Cortex of kidney (tissue), 1 donor: ENCODE data around the gene SCYGR1.
"Not testable (repeated sequence)": the region's sequence is repeated elsewhere in the genome, so short reads cannot be mapped to it uniquely, and the experiment has no call there.

Source experiments
- DNase-seq: peaks from one replicate; lab custom pipeline; 2025; lab: John Stamatoyannopoulos, UW

The SCYGR1 gene

DNA sequence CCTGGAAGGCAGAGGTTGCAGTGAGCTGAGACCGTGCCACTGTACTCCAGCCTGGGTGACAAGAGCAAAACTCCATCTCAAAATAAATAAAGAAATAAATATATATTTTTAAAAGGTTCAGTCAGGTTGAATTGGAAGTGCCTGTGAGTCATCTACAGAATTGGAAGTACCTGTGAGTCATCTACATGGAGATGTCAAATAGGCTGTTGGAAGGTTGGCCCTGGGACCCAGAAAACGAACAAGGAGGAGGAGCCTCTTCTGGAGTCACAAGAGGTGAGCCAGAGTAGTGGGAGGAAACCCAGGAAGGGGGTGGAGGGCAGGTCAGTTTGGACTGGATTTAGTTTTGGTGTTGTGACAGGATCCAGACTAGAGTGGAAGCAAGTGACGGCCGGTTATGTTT lies 15.2 kb upstream of the SCYGR1 start:
- DNase-seq: no peak

- DNase-seq: no peak
Observed at GRCh38 chr2:227402321-227402720, 14.6 kb upstream of the SCYGR1 start.

DNA sequence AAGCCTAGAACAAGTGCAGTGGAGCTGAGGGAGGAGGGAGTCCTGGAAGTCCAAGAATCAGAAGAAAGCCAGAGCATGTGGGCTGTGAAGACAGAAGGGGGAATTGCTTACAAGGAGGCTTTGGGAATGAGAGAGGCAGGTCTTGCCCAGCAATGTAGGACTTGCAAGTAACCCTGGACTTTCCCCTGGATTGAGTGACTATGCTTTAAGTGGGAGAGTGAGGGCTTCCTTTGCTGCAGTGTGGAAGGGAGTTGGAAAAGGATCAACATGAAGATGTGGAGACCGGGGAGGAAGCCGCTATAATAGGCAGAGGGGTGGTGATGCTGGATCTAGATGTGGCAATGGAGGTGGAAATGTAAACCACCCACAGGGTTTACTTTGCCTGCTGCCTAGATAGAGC lies 13.8 kb upstream of the SCYGR1 start:
- no peak for DNase-seq

- no peak for DNase-seq
Observed at GRCh38 chr2:227398684-227399670, 11.2 kb upstream of the SCYGR1 start.

DNA sequence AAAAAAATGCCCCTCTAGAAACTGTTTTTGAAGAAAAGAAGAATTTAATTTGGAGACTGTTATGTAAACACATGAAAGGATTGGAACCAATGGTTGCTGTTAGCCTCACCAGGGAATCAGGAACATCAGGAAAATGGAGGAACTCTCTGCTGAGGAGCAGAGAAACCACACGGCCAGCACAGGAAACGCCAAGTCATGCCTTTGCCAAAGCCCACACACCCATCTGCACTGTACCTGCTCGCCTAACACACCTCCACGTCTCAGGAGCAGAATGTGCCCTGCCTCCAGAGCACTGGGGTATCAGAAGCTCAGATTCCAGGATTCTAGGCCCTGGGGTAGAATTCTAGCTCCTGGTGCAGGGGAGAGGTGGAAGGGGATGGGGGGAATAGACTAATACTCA lies 9.8 kb upstream of the SCYGR1 start:
- no peak for DNase-seq

DNA sequence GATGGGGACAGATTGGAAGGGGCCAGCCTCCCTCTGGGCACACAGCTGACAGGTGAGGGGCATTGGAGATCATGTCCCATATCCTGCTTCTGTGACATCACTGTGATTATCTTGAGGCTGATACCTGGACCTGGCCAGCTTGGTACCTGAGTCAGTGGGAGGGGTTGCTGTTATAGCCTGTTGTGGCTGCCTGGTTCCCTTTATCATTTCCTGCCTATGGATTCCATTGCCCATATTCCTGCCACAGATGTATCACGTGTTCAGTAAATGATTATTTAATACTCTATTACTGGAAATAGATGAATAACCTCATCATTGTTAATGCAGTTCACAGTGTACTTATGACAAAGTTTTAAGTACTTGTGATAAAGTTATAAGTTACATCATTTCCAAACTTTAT lies 7.8 kb upstream of the SCYGR1 start:
- no peak for DNase-seq

DNA sequence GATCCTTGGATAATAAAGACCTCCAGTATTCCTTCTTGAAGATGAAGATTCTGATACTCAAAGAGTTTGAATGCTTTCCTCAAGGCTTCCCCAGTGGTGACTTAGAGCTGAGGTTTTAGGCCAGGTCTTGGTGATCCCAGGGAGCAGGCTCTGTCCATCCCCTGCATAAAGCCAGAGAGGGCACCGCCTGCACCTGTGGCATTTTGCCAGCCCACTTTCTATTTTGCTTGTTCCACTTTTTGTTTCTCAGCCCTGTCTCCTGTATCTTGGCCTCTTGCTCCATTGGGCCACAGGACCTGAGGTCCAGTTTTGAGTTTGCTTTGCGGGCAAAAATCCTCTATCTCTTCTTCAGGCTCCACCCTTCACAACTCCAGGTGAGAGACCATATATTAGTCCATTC lies 6.7 kb upstream of the SCYGR1 start:
- DNase-seq: no peak

DNA sequence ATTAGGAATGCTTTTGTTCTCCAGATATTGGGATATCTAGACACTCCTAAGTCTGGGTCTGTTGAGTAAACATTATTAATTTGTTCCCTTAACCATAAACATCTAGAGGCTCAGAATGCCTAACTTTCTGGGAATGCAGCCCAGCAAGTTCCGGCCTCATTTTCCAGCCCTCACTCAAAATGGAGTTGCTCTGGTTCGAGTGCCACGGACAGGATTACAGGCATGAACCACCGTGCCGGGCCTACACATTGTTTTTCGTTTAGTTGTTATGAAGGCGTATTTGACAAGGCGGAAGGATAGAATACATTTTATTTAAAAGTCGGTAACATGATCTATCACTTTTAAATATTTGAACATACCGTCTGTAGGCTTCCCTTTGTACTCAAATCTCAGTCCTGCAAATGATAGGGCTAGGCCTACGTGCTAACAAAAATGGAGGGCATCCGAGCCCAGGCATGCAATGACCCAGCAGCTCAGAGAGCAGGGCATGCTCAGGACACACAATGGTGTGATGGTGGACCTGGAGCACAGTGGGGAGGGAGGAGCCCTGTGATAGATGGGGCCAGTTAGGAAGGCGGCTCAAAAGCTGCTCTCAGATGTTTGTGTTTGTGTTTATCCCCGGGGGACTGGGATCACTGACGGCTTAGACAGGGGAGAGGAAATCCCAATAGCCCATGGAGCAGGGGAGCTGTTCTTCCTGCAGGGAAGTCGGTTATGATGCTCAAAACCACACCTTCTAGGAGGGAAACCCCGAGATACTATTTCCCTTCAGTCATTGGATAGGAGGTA lies 2.9 kb upstream of the SCYGR1 start:
- no peak for DNase-seq

- no peak for DNase-seq
Observed at GRCh38 chr2:227389661-227390060, 1.9 kb upstream of the SCYGR1 start.

DNA sequence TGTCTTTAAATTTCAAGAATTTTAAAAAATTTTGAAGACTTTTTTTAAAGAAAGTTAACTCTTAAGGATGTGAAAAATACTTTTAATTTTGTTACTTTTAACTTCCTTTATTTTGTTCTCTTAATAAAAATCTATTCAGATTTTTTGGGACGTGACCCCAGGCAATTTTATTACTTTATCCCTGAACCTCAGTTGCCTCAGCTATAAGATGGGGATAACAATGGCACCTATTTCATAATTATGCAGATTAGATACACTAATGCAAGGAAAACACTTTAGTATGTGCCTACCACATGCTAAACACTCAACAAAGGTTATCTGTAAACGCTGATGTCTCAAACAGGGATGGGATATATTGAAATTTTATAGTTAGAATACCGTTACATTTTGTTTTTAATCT lies 1.5 kb upstream of the SCYGR1 start:
- DNase-seq: no peak

GRCh38 chr2:227388537-227389011 lies 825 bp upstream of the SCYGR1 start:
- DNase-seq: no peak

DNA sequence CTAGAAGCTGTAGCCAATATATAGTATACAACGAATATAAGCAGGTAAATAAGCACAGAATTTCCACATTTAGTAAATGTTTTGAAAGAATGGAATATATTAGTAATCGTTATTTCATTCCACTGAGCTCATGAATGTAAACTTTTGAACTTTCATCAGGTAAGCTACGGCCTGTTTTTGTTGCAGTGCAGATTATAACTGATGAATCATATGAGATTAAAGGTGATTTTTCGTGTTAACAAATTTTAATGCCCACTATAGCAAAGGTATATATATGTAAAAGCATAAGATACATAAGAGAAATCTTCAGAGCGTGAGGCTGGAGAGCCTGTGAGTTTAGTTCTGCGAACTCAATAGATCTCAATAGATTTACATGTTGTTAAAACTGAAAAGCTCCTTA lies 1.1 kb downstream of the SCYGR1 start:
- no peak for DNase-seq

DNA sequence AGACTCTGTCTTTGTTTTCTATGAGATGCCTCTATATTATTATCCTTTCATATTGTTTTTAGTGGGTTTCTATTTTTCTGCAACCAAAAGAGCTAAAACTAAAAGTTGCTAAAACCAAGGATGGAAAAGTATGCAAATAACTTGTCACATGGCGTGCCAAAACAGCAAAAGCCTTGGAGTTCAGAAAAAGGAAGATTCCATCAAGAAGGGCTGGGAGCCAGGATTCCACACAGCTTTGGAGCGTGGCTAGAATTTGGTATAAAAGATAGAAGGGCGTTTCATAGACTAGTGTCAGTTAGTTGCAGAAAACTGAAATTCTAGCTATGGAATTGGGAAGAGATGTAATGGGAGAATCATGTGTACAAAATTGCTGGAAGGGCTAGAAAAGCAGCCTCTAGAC lies 4.1 kb downstream of the SCYGR1 start:
- no peak for DNase-seq

DNA sequence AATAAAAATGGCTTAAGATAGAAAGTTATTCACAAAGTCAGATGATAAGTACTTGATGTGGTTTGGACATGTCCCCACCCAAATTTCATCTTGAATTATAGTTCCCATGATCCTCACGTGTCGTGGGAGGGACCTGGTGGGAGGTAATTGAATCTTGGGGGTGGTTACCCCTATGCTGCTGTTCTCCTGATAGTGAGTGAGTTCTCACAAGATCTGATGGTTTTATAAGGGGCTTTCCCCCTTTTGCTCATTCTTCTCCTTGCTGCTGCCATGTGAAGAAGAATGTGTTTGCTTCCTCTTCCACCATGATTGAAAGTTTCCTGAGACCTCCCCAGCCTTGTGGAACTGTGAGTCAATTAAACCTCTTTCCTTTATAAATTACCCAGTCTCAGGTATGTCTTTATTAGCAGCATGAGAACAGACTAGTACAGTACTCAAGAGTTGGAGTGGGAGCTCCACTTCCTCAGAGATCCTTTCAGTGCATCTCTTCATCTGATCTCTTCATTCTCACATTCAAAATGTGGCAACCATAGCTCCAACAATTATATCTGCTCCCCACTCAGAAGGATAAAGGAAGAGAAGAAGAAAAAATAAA lies 5.4 kb downstream of the SCYGR1 start:
- not testable (repeated sequence) for DNase-seq

- DNase-seq: no peak
Observed at GRCh38 chr2:227379095-227379494, 8.7 kb downstream of the SCYGR1 start, which contains the start of gene TM4SF20. Gene TM4SF20, minus strand, starts transcription at chr2:227379306. Its CDS starts 38 bp downstream, at chr2:227379268.

DNA sequence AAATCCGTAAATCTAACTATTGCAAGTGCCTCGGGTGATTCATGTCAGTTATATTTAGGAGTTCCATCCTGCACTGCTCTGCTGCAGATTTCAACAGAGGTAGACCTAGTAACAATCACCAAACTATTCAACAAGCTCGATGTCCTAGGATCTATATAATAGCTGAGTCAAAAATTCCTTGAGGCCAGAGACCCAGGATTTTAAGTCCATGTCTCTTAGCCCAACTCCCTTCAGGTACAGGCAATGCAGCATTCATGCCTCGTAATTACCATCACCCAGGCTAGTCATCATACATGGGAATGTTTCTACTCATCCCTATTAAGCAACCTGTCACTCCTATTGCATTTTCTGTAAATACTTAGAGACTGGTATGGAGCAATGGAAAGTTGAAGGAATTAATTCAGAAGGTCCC lies 9.4 kb downstream of the SCYGR1 start:
- DNase-seq: no peak

DNA sequence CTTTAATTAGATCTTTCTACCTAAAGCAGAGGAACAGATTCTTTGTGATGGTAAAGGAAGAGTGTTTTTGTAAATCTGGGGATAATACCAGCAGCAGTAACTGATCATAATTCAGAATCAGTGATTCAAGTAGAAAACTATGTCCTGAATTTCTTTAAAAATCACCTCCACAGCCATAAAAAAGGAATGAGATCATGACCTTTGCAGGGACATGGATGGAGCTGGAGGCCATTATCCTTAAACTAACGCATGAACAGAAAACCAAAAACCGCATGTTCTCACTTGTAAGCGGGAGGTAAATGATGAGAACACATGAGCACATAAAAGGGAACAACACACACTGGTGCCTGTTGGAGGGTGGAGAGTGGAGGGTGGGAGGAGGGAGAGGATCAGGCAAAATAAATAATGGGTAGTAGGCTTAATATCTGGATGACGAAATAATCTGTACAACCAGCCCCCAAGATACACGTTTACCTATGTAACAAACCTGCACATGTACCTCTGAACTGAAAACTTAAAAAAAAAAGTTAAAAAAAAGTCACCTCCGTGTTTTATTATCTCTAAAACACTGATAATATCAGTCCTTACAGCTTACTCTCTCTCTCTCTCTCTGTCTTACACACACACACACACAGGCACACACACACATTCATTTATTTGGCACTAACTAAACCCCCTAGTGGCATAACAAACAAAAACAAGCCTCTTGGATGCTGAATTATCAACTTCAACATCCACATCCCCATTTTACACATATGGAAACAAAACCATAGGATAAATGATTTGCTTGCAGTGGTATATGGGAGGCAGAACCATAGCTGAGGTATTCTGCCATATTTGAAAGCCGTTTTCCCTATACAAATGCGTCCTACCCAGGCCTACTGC lies 10.0 kb downstream of the SCYGR1 start:
- no peak for DNase-seq

DNA sequence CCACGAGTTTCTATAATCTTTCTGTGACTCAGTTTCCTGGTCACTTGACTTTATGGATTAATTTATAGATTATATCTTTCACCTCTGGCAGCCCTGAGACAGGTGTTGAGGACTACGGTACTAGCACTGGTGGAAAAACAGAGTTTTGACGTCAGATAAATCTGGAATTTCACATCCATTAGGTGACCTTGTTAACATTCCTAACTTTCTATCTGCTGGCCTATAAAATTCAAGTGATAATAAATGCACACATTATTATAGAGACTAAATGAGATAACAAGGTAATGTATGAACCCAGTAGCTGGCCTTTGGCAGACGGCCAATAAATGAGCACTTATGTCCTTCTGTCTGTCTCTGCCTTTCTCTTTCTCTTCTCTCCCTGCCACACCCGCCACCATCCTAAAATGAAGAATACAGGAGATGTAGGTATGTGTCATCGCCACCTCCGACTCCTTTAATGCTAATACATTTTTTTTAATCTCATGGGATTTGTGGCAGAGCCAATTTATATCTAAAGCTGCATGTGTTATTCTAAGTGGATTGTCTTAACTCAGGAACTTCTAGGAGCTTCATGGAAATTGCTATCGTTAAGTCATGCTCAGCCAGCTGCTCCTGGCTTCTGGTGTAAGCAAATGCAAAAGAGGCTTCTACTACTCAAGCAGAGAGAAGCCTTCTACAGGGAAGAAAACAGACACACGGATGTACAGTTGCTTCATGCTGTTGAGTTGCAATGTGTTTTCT lies 10.9 kb downstream of the SCYGR1 start:
- no peak for DNase-seq

GRCh38 chr2:227374158-227374557 lies 13.6 kb downstream of the SCYGR1 start:
- DNase-seq: no peak

- DNase-seq: no peak
Observed at GRCh38 chr2:227373389-227373788, 14.4 kb downstream of the SCYGR1 start.
